H9 (cell line): ENCODE measurements around the gene ST8SIA2. TPM values are rescaled to one million over a fixed set of nuclear protein-coding genes. Genes with fewer than 3 reads are reported as not detected.

ENCODE experiments used
- DNase-seq: peaks from one replicate; pipeline ENCODE4 v3.0.0-alpha.2; 2017
- H2AFZ ChIP-seq: one replicate; pipeline ENCODE4 v1.6.1; 2013; ENCODE audit warnings: mild to moderate bottlenecking, low read length, control low read depth, moderate library complexity
- H2AK5ac ChIP-seq: 2 replicates; pipeline ENCODE4 v1.6.1; 2013; ENCODE audit warnings: low read length, control low read depth, mixed read lengths; ENCODE audit not compliant: insufficient read length
- H2BK120ac ChIP-seq: one replicate; pipeline ENCODE4 v1.6.1; 2013; ENCODE audit warnings: low read depth, mild to moderate bottlenecking, low read length, control low read depth, inconsistent platforms; ENCODE audit not compliant: poor library complexity, severe bottlenecking
- H2BK12ac ChIP-seq: 2 replicates; pipeline ENCODE4 v1.6.1; 2013; ENCODE audit warnings: low read length, control low read depth, mixed read lengths, low read depth; ENCODE audit not compliant: insufficient read length
- H2BK15ac ChIP-seq: 2 replicates; pipeline ENCODE4 v1.6.1; 2013; ENCODE audit warnings: low read depth, low read length, control low read depth
- H2BK20ac ChIP-seq: one replicate; pipeline ENCODE4 v1.6.1; 2013; ENCODE audit warnings: low read depth, mild to moderate bottlenecking, low read length, control low read depth, inconsistent platforms; ENCODE audit not compliant: poor library complexity, severe bottlenecking
- H2BK5ac ChIP-seq: 2 replicates; pipeline ENCODE4 v1.6.1; 2013; ENCODE audit warnings: low read length, control low read depth, mixed read lengths; ENCODE audit not compliant: insufficient read length
- H3K14ac ChIP-seq: 2 replicates; pipeline ENCODE4 v1.6.1; 2013; ENCODE audit warnings: low read length, control low read depth; ENCODE audit not compliant: insufficient read depth
- H3K18ac ChIP-seq: 2 replicates; pipeline ENCODE4 v1.6.1; 2013; ENCODE audit warnings: low read depth, mild to moderate bottlenecking, mixed read lengths, low read length, control low read depth; ENCODE audit not compliant: insufficient read length
- H3K23ac ChIP-seq: 2 replicates; pipeline ENCODE4 v1.6.1; 2013; ENCODE audit warnings: low read length, control low read depth, mixed read lengths, low read depth; ENCODE audit not compliant: insufficient read length
- H3K23me2 ChIP-seq: 2 replicates; pipeline ENCODE4 v1.6.1; 2013; ENCODE audit warnings: low read depth, mild to moderate bottlenecking, mixed read lengths, low read length, control low read depth; ENCODE audit not compliant: insufficient read length, poor library complexity, severe bottlenecking
- H3K27ac ChIP-seq: 2 replicates; pipeline ENCODE4 v1.5.1; 2013; ENCODE audit warnings: low read length, control low read depth, mixed read lengths, low read depth; ENCODE audit not compliant: insufficient read length
- H3K27me3 ChIP-seq: 2 replicates; pipeline ENCODE4 v1.6.1; 2013; ENCODE audit warnings: low read length, control low read depth, inconsistent platforms; ENCODE audit not compliant: insufficient read depth
- H3K4ac ChIP-seq: 2 replicates; pipeline ENCODE4 v1.6.1; 2013; ENCODE audit warnings: low read depth, mild to moderate bottlenecking, control low read depth, inconsistent platforms, low read length, moderate library complexity
- H3K4me1 ChIP-seq: 2 replicates; pipeline ENCODE4 v1.6.1; 2013; ENCODE audit warnings: low read length, control low read depth, inconsistent platforms; ENCODE audit not compliant: insufficient read depth
- H3K4me2 ChIP-seq: 2 replicates; pipeline ENCODE4 v1.6.1; 2013; ENCODE audit warnings: low read length, control low read depth, mixed read lengths; ENCODE audit not compliant: insufficient read length, insufficient read depth
- H3K56ac ChIP-seq: 2 replicates; pipeline ENCODE4 v1.6.1; 2013; ENCODE audit warnings: low read depth, mild to moderate bottlenecking, mixed read lengths, low read length, control low read depth; ENCODE audit not compliant: insufficient read length
- H3K79me1 ChIP-seq: 2 replicates; pipeline ENCODE4 v1.6.1; 2013; ENCODE audit warnings: low read depth, mild to moderate bottlenecking, moderate library complexity, low read length, control low read depth, inconsistent platforms; ENCODE audit not compliant: insufficient read depth, poor library complexity, severe bottlenecking
- H3K79me2 ChIP-seq: 2 replicates; pipeline ENCODE4 v1.6.1; 2013; ENCODE audit warnings: low read length, control low read depth, inconsistent platforms; ENCODE audit not compliant: insufficient read depth
- H3K9ac ChIP-seq: 2 replicates; pipeline ENCODE4 v1.6.1; 2013; ENCODE audit warnings: low read length, control low read depth, mixed read lengths; ENCODE audit not compliant: insufficient read length; ENCODE audit errors: extremely low read depth
- H3K9me3 ChIP-seq: one replicate; pipeline ENCODE4 v1.6.1; 2013; ENCODE audit warnings: low read depth, low read length, inconsistent platforms; ENCODE audit not compliant: control insufficient read depth
- H3T11ph ChIP-seq: one replicate; pipeline ENCODE4 v1.6.1; 2013; ENCODE audit warnings: mild to moderate bottlenecking, low read length, control low read depth, inconsistent platforms
- H4K20me1 ChIP-seq: one replicate; pipeline ENCODE4 v1.6.1; 2013; ENCODE audit not compliant: control insufficient read depth, insufficient read length, insufficient read depth
- H4K5ac ChIP-seq: 2 replicates; pipeline ENCODE4 v1.6.1; 2013; ENCODE audit warnings: low read depth, mild to moderate bottlenecking, mixed read lengths, low read length, control low read depth; ENCODE audit not compliant: insufficient read length
- H4K8ac ChIP-seq: replicated peaks from 2 replicates; pipeline ENCODE4 v1.6.1; 2013; ENCODE audit warnings: low read length, control low read depth, mixed read lengths, low read depth; ENCODE audit not compliant: insufficient read length
- H4K91ac ChIP-seq: 2 replicates; pipeline ENCODE4 v1.6.1; 2013; ENCODE audit warnings: low read depth, mild to moderate bottlenecking, moderate library complexity, mixed read lengths, low read length, control low read depth; ENCODE audit not compliant: insufficient read length
- H3K27ac Mint-ChIP-seq, 3 experiments: 2 replicates in 2 of 3; 3 replicates in 1 of 3; pipeline ENCODE4 v1.8.0; 2020 to 2021; ENCODE audit warnings: mixed read lengths in 3 of 3, mild to moderate bottlenecking in 1 of 3, moderate library complexity in 1 of 3
- H3K27me3 Mint-ChIP-seq: 2 replicates; pipeline ENCODE4 v1.8.0; 2021; ENCODE audit warnings: low read depth, mild to moderate bottlenecking, moderate library complexity, mixed read lengths
- H3K36me3 Mint-ChIP-seq, 3 experiments: 2 replicates in 2 of 3; 3 replicates in 1 of 3; pipeline ENCODE4 v1.8.0; 2020 to 2021; ENCODE audit warnings: low read depth in 3 of 3, mixed read lengths in 3 of 3; ENCODE audit not compliant: insufficient read depth in 1 of 3
- H3K4me1 Mint-ChIP-seq, 2 experiments: 2 replicates each; pipeline ENCODE4 v1.8.0; 2020; ENCODE audit warnings: mixed read lengths in 2 of 2
- H3K4me3 Mint-ChIP-seq, 2 experiments: 2 replicates in 1 of 2; 3 replicates in 1 of 2; pipeline ENCODE4 v1.8.0; 2020 to 2021; ENCODE audit warnings: mild to moderate bottlenecking in 2 of 2, mixed read lengths in 2 of 2, moderate library complexity in 1 of 2
- H3K9me3 Mint-ChIP-seq, 2 experiments: 2 replicates in 1 of 2; 3 replicates in 1 of 2; pipeline ENCODE4 v1.8.0; 2020; ENCODE audit warnings: mild to moderate bottlenecking in 2 of 2, mixed read lengths in 2 of 2, moderate library complexity in 1 of 2
- WGBS: extraction: QIAGEN DNeasy Blood & Tissue Kit; methylation state at CpG from one replicate; pipeline ENCODE4 v1.1.7; 2013; ENCODE audit warnings: missing lambda C conversion rate, low lambda C conversion rate, mixed read lengths; ENCODE audit not compliant: insufficient read length; ENCODE audit errors: extremely low coverage; 5-methylcytosine and 5-hydroxymethylcytosine counted together
- total RNA-seq: library from RNA; stranded (reverse); gene quantifications from 2 replicates; pipeline ENCODE4 v1.2.1, GENCODE V29; 2021
- TF ChIP-seq, protein P1 (sequence below): fragments of 200-600 bp; sonication (generic); conservative IDR thresholded peaks from 3 replicates; pipeline ENCODE4 v1.8.0; 2021; ENCODE audit warnings: antibody characterized with exemption, mild to moderate bottlenecking

Gene ST8SIA2
- total RNA-seq, 1 experiment from 2014 or later = 1.8 TPM

GRCh38 chr15:92366381-92366780 lies 27.3 kb upstream of the ST8SIA2 start:
- TF ChIP-seq, protein P1, sequence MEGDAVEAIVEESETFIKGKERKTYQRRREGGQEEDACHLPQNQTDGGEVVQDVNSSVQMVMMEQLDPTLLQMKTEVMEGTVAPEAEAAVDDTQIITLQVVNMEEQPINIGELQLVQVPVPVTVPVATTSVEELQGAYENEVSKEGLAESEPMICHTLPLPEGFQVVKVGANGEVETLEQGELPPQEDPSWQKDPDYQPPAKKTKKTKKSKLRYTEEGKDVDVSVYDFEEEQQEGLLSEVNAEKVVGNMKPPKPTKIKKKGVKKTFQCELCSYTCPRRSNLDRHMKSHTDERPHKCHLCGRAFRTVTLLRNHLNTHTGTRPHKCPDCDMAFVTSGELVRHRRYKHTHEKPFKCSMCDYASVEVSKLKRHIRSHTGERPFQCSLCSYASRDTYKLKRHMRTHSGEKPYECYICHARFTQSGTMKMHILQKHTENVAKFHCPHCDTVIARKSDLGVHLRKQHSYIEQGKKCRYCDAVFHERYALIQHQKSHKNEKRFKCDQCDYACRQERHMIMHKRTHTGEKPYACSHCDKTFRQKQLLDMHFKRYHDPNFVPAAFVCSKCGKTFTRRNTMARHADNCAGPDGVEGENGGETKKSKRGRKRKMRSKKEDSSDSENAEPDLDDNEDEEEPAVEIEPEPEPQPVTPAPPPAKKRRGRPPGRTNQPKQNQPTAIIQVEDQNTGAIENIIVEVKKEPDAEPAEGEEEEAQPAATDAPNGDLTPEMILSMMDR = no peak
- Mint-ChIP-seq H3K27me3 (peaks cover 5% of the 10 kb centered on the region), H3K4me3 (no peak overlapping the region), H3K4me1 (peaks cover 10 to 22% of the 10 kb centered on the region in 2 experiments; a peak in 3 of 4 replicates), H3K36me3 (no peaks in the 10 kb centered on the region), H3K27ac (no peak overlapping the region), H3K9me3 (no peaks in the 10 kb centered on the region; a peak in 2 of 5 replicates)
- H3K4ac ChIP-seq = no peak overlapping the region
- no peak overlapping the region for H2BK5ac ChIP-seq
- H3K27me3 ChIP-seq = no peaks in the 10 kb centered on the region
- no peak overlapping the region for H3K56ac ChIP-seq
- no peak overlapping the region for H4K5ac ChIP-seq
- no peaks in the 10 kb centered on the region for H3K23me2 ChIP-seq
- H2BK20ac ChIP-seq = no peak overlapping the region
- no peak overlapping the region for H4K8ac ChIP-seq
- H2AK5ac ChIP-seq = no peak overlapping the region
- H3K18ac ChIP-seq = no peak overlapping the region
- no peak overlapping the region for H3K9ac ChIP-seq
- no peak overlapping the region for H2BK120ac ChIP-seq
- H3K79me1 ChIP-seq = no peaks in the 10 kb centered on the region
- no peak overlapping the region for H2AFZ ChIP-seq
- H3K27ac ChIP-seq = no peak overlapping the region
- no peak overlapping the region for H4K91ac ChIP-seq
- H3K9me3 ChIP-seq = no peaks in the 10 kb centered on the region
- no peak overlapping the region for H3T11ph ChIP-seq
- H3K14ac ChIP-seq = no peak overlapping the region
- no peaks in the 10 kb centered on the region for H3K4me1 ChIP-seq
- no CpG with 5 or more reads among the region's 5 CpGs for WGBS
- no peak overlapping the region for H3K4me2 ChIP-seq
- no peaks in the 10 kb centered on the region for H4K20me1 ChIP-seq
- H2BK15ac ChIP-seq = no peak overlapping the region
- DNase-seq = no peak
- no peak overlapping the region for H3K23ac ChIP-seq
- H3K79me2 ChIP-seq = no peaks in the 10 kb centered on the region
- H2BK12ac ChIP-seq = no peak overlapping the region
